Fibroblast of lung (primary cell): ENCODE results near the gene PLCXD3.

Experiments used
- EZH2 ChIP-seq: IDR thresholded peaks from 2 replicates; pipeline ENCODE4 v1.5.1; 2012; ENCODE audit warnings: low read length, control low read depth, mild to moderate bottlenecking; ENCODE audit errors: missing control alignments
- TF ChIP-seq, protein P1 (sequence below), 2 donors: IDR thresholded peaks in 1 of 2; conservative IDR thresholded peaks in 1 of 2; 1 replicate in 1 of 2; 2 replicates in 1 of 2; pipeline ENCODE4 v1.5.1; 2011 to 2012; ENCODE audit warnings: low read length in 2 of 2, control low read depth in 1 of 2, inconsistent platforms in 1 of 2, low read depth in 1 of 2, mild to moderate bottlenecking in 1 of 2

DNA sequence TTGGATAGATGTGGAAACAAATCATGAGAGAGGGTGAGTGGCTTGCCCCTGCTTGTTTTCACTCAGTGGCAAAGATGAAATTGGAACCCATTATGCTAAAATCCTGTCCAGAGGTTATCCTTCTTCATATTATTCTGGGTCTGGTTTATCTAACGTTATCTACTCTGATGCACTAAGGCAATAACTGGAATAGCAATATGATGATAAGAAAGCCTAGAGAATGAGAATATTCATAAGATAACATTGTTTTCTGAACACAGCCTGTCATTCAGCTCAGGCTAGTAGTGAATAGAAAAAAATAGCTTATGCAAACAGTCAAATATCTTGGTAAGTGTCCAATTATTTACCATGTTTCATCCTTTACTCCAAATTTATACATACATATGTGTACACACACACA is 165.1 kb downstream of the PLCXD3 start:
- TF ChIP-seq, protein P1, sequence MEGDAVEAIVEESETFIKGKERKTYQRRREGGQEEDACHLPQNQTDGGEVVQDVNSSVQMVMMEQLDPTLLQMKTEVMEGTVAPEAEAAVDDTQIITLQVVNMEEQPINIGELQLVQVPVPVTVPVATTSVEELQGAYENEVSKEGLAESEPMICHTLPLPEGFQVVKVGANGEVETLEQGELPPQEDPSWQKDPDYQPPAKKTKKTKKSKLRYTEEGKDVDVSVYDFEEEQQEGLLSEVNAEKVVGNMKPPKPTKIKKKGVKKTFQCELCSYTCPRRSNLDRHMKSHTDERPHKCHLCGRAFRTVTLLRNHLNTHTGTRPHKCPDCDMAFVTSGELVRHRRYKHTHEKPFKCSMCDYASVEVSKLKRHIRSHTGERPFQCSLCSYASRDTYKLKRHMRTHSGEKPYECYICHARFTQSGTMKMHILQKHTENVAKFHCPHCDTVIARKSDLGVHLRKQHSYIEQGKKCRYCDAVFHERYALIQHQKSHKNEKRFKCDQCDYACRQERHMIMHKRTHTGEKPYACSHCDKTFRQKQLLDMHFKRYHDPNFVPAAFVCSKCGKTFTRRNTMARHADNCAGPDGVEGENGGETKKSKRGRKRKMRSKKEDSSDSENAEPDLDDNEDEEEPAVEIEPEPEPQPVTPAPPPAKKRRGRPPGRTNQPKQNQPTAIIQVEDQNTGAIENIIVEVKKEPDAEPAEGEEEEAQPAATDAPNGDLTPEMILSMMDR (conservative IDR thresholded peaks at IDR 0.05 in 1 of 2, IDR thresholded peaks at IDR 0.05 in 1 of 2; ENCODE audit: low read depth in 1 of 2, low read length in 2 of 2): no peak
- no peak for TF ChIP-seq EZH2
